ENCODE measurements around the gene PRPF31. TPM values are rescaled to one million over a fixed set of nuclear protein-coding genes. Genes with fewer than 3 reads are reported as not detected.

The PRPF31 gene
- total RNA-seq, 1 donor from 2014 or later, result 89.8 TPM

DNA sequence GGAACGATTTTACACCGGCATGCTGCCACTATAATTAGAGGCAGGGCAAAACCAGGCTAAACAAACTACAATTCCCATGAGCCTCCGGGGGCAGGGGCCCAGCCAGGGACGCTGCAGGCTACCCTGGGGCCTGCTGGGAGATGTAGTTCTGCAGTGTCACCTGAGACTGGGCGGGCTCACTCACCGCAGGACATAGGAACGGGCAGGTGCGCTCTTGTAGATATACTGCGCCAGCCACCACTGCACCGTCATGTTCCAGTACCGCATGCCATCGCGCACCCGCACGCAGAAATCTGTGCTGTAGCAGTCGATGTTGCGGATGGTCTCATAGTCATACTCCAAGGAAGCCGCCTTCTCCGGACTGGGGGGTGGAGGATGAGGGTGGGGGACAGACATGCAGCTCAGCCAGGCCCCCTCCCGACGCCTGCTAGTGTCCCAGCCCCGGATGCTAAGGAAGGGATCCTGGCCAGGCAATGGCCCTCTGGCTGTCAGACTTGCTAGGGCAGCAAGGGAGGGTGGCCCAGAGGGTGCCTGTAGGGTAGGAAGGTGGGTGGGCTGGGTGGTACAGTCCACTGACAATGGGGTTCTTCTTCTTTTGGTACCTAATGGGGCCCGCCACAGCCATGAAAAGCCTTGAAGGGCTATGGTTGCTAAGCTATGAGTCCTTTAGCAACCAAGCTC lies 63.2 kb downstream of the PRPF31 start:
- Mint-ChIP-seq H3K4me3 (no peak overlapping the region), H3K36me3 (peaks cover 6% of the 10 kb centered on the region), H3K4me1 (ENCODE audit: unreplicated experiment) (peaks cover 10% of the 10 kb centered on the region), H3K9me3 (no peaks in the 10 kb centered on the region), H3K27ac (peak overlapping the region; percentile 49), H3K27me3 (no peaks in the 10 kb centered on the region)
- DNase-seq (ENCODE audit: extremely low spot score, unreplicated experiment), result no peak
- TF ChIP-seq, protein P1, sequence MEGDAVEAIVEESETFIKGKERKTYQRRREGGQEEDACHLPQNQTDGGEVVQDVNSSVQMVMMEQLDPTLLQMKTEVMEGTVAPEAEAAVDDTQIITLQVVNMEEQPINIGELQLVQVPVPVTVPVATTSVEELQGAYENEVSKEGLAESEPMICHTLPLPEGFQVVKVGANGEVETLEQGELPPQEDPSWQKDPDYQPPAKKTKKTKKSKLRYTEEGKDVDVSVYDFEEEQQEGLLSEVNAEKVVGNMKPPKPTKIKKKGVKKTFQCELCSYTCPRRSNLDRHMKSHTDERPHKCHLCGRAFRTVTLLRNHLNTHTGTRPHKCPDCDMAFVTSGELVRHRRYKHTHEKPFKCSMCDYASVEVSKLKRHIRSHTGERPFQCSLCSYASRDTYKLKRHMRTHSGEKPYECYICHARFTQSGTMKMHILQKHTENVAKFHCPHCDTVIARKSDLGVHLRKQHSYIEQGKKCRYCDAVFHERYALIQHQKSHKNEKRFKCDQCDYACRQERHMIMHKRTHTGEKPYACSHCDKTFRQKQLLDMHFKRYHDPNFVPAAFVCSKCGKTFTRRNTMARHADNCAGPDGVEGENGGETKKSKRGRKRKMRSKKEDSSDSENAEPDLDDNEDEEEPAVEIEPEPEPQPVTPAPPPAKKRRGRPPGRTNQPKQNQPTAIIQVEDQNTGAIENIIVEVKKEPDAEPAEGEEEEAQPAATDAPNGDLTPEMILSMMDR (conservative IDR thresholded peaks at IDR 0.05), result no peak

GRCh38 chr19:54179262-54179852 lies 63.8 kb downstream of the PRPF31 start:
- H3K27ac Mint-ChIP-seq, result peak overlapping the region; percentile 88
- peaks cover 6% of the 10 kb centered on the region for H3K36me3 Mint-ChIP-seq
- H3K9me3 Mint-ChIP-seq, result no peaks in the 10 kb centered on the region
- TF ChIP-seq, protein P1 (conservative IDR thresholded peaks at IDR 0.05), result no peak
- peaks cover 10% of the 10 kb centered on the region for H3K4me1 Mint-ChIP-seq (ENCODE audit: unreplicated experiment)
- H3K4me3 Mint-ChIP-seq, result no peak overlapping the region
- DNase-seq (ENCODE audit: extremely low spot score, unreplicated experiment), result no peak
- no peaks in the 10 kb centered on the region for H3K27me3 Mint-ChIP-seq

DNA sequence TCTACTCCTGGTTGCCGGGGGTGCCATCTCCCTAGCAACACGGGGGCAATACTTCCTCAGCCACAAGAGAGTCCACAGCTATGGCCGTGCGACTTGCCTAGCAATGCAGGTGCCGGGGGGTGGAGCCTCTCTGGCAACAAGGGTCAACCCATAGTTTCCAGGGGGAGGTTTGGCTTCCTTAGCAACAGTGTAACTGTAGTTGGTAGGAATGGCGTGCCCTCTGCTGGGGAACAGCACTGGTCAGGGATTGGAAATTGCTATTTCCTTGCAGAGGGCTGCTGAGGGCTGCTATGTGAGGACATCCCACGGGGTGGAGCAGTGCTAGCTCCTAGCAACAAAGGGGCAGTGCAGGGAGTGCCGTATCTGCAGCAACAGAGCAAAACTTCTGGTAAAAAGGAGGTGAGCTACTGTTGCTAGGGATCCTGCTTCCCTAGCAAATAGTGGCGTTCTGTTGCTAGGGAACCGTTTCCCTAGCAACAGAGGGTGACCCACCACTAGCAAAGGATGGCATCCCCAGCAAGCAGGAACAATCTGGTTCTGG lies 64.4 kb downstream of the PRPF31 start:
- Mint-ChIP-seq H3K4me1 (ENCODE audit: unreplicated experiment) (peaks cover 10% of the 10 kb centered on the region), H3K27me3 (no peaks in the 10 kb centered on the region), H3K4me3 (peak overlapping the region; percentile 44), H3K9me3 (no peaks in the 10 kb centered on the region), H3K36me3 (peaks cover 6% of the 10 kb centered on the region), H3K27ac (peak overlapping the region; percentile 88)
- DNase-seq (ENCODE audit: extremely low spot score, unreplicated experiment), result peak; percentile 79
- TF ChIP-seq, protein P1 (conservative IDR thresholded peaks at IDR 0.05), result peak; percentile 75

- H3K9me3 Mint-ChIP-seq, result no peaks in the 10 kb centered on the region
- no peak overlapping the region for H3K27ac Mint-ChIP-seq
- peaks cover 10% of the 10 kb centered on the region for H3K4me1 Mint-ChIP-seq (ENCODE audit: unreplicated experiment)
- H3K36me3 Mint-ChIP-seq, result peaks cover 9% of the 10 kb centered on the region
- TF ChIP-seq, protein P1 (conservative IDR thresholded peaks at IDR 0.05), result no peak
- H3K4me3 Mint-ChIP-seq, result no peak overlapping the region
- no peak for DNase-seq (ENCODE audit: extremely low spot score, unreplicated experiment)
- no peaks in the 10 kb centered on the region for H3K27me3 Mint-ChIP-seq
These were observed 65.1 kb downstream of the PRPF31 start for GRCh38 chr19:54180691-54181091.

Other genes starting within 250 kb of the PRPF31 start
- gene MYADM, start 247.9 kb upstream of the PRPF31 start, total RNA-seq (ENCODE audit: low replicate concordance), result 69.5 and 73.5 TPM in 2 replicates
- 2.4 and 3.1 TPM in 2 replicates for gene PRKCG, start 233.6 kb upstream of the PRPF31 start, total RNA-seq (ENCODE audit: low replicate concordance)
- gene CACNG7, start 206.5 kb upstream of the PRPF31 start, total RNA-seq (ENCODE audit: low replicate concordance), result 0.67 and 6.0 TPM in 2 replicates
- 0.05 and 0.97 TPM in 2 replicates for gene CACNG8, start 152.8 kb upstream of the PRPF31 start, total RNA-seq (ENCODE audit: low replicate concordance)
- gene CACNG6, start 124.1 kb upstream of the PRPF31 start, total RNA-seq (ENCODE audit: low replicate concordance), result 0.27 and 0.98 TPM in 2 replicates
- not detected in 2 replicates for gene VSTM1, start 51.9 kb upstream of the PRPF31 start, total RNA-seq (ENCODE audit: low replicate concordance)
- not detected in 2 replicates for gene TARM1, start 34.4 kb upstream of the PRPF31 start, total RNA-seq (ENCODE audit: low replicate concordance)
- not detected in 2 replicates for gene OSCAR, start 15.0 kb upstream of the PRPF31 start, total RNA-seq (ENCODE audit: low replicate concordance)
- gene NDUFA3, start 12.9 kb upstream of the PRPF31 start, total RNA-seq (ENCODE audit: low replicate concordance), result 140 and 155 TPM in 2 replicates
- gene TFPT, start 97 bp upstream of the PRPF31 start, total RNA-seq (ENCODE audit: low replicate concordance), result 14.1 and 17.0 TPM in 2 replicates
- 55.4 and 72.9 TPM in 2 replicates for gene CNOT3, start 22.0 kb downstream of the PRPF31 start, total RNA-seq (ENCODE audit: low replicate concordance)
- gene LENG1, start 44.0 kb downstream of the PRPF31 start, total RNA-seq (ENCODE audit: low replicate concordance), result 6.6 and 7.5 TPM in 2 replicates
- 24.2 and 42.1 TPM in 2 replicates for gene TMC4, start 57.4 kb downstream of the PRPF31 start, total RNA-seq (ENCODE audit: low replicate concordance)
- gene MBOAT7, start 73.8 kb downstream of the PRPF31 start, total RNA-seq (ENCODE audit: low replicate concordance), result 73.3 and 86.7 TPM in 2 replicates
- 39.3 and 41.9 TPM in 2 replicates for gene TSEN34, start 75.6 kb downstream of the PRPF31 start, total RNA-seq (ENCODE audit: low replicate concordance)
- gene RPS9, start 85.1 kb downstream of the PRPF31 start, total RNA-seq (ENCODE audit: low replicate concordance), result 1,437 and 1,455 TPM in 2 replicates
- gene LILRB3, start 107.3 kb downstream of the PRPF31 start, total RNA-seq (ENCODE audit: low replicate concordance), result not detected in 2 replicates
- gene LILRA6, start 127.0 kb downstream of the PRPF31 start, total RNA-seq (ENCODE audit: low replicate concordance), result not detected in 2 replicates
- gene LILRB5, start 141.5 kb downstream of the PRPF31 start, total RNA-seq (ENCODE audit: low replicate concordance), result not detected in 2 replicates
- gene LILRB2, start 165.4 kb downstream of the PRPF31 start, total RNA-seq (ENCODE audit: low replicate concordance), result not detected in 2 replicates
- gene LILRA5, start 197.4 kb downstream of the PRPF31 start, total RNA-seq (ENCODE audit: low replicate concordance), result not detected in 2 replicates
- not detected in 2 replicates for gene LILRA4, start 223.4 kb downstream of the PRPF31 start, total RNA-seq (ENCODE audit: low replicate concordance)
- not detected in 2 replicates for gene LAIR1, start 249.2 kb downstream of the PRPF31 start, total RNA-seq (ENCODE audit: low replicate concordance)

Data from type B pancreatic cell (in vitro differentiated cells).